GM18909 (cell line): ENCODE data around the gene ZNF20.
A peak's percentile ranks its signal among the peaks of the same experiment; 100 is the strongest.
"Not testable (repeated sequence)": the region's sequence is repeated elsewhere in the genome, so short reads cannot be mapped to it uniquely, and the experiment has no call there.

Experiments
- ATAC-seq: cut with Tn5 transposase; IDR thresholded peaks from one replicate; pipeline ENCODE4 v1.9.1; 2021; ENCODE audit warnings: mild to moderate bottlenecking; ENCODE audit not compliant: unreplicated experiment, poor library complexity

ZNF20 gene

GRCh38 chr19:12113121-12113520, 27.0 kb downstream of the ZNF20 start:
- ATAC-seq, result no peak

- ATAC-seq, result no peak
Measured at GRCh38 chr19:12112701-12113100, 27.4 kb downstream of the ZNF20 start.

GRCh38 chr19:12111943-12112637, 28.1 kb downstream of the ZNF20 start:
- ATAC-seq, result no peak

- no peak for ATAC-seq
Measured at GRCh38 chr19:12111176-12111575, 29.0 kb downstream of the ZNF20 start.

- not testable (repeated sequence) for ATAC-seq
Measured at GRCh38 chr19:12103909-12104308, 36.2 kb downstream of the ZNF20 start.

GRCh38 chr19:12098040-12098439, 42.1 kb downstream of the ZNF20 start:
- no peak for ATAC-seq

GRCh38 chr19:12095111-12095790, 44.9 kb downstream of the ZNF20 start:
- no peak for ATAC-seq

- ATAC-seq, result no peak
Measured at GRCh38 chr19:12093777-12094176, 46.4 kb downstream of the ZNF20 start.

GRCh38 chr19:12092956-12093355, 47.2 kb downstream of the ZNF20 start:
- ATAC-seq, result no peak

GRCh38 chr19:12092065-12092867, 47.9 kb downstream of the ZNF20 start:
- ATAC-seq, result peak; percentile 56

GRCh38 chr19:12090807-12091206, 49.3 kb downstream of the ZNF20 start:
- ATAC-seq, result no peak

- ATAC-seq, result no peak
Measured at GRCh38 chr19:12085074-12085818, 54.9 kb downstream of the ZNF20 start.

GRCh38 chr19:12083336-12083735, 56.8 kb downstream of the ZNF20 start:
- not testable (repeated sequence) for ATAC-seq
